Natural killer cell (primary cell): ENCODE results near the gene SLC24A3. TPM values are rescaled to one million over a fixed set of nuclear protein-coding genes. Genes with fewer than 3 reads are reported as not detected.

ENCODE experiments used
- ATAC-seq, 3 donors: fragments of 150-1000 bp in 2 of 3; fragments of 200-7000 bp in 1 of 3; cut with Tn5 transposase; 1 replicate in 1 of 3; 2 replicates in 2 of 3; pipeline ENCODE4 v1.10.0; 2021; ENCODE audit warnings: mild to moderate bottlenecking in 2 of 3, moderate library complexity in 2 of 3
- DNase-seq, 2 donors: peaks; one replicate each; pipeline versions ENCODE4 v3.0.0 to v3.0.0-alpha.2; 2013 to 2021; ENCODE audit warnings: mixed read lengths in 1 of 2
- H3K27ac ChIP-seq: one replicate; pipeline ENCODE4 v1.5.1; 2013; ENCODE audit warnings: mild to moderate bottlenecking, low read length
- H3K27me3 ChIP-seq: one replicate; pipeline ENCODE4 v1.6.1; 2013; ENCODE audit warnings: low read length; ENCODE audit not compliant: control insufficient read depth, insufficient read depth
- H3K36me3 ChIP-seq: one replicate; pipeline ENCODE4 v1.6.1; 2013; ENCODE audit warnings: low read length; ENCODE audit not compliant: control insufficient read depth, insufficient read depth
- H3K4me1 ChIP-seq: one replicate; pipeline ENCODE4 v1.6.1; 2013; ENCODE audit warnings: low read length; ENCODE audit not compliant: control insufficient read depth, insufficient read depth
- H3K4me3 ChIP-seq: one replicate; pipeline ENCODE4 v1.5.1; 2013; ENCODE audit warnings: low read length
- H3K9me3 ChIP-seq: one replicate; pipeline ENCODE4 v1.6.1; 2013; ENCODE audit warnings: low read length; ENCODE audit not compliant: control insufficient read depth, insufficient read depth
- H3K27ac Mint-ChIP-seq, 2 donors: one replicate each; pipeline ENCODE4 v1.8.0; 2022; ENCODE audit warnings: mild to moderate bottlenecking in 2 of 2, mixed read lengths in 2 of 2, moderate library complexity in 1 of 2
- H3K27me3 Mint-ChIP-seq, 2 donors: one replicate each; pipeline ENCODE4 v1.8.0; 2022; ENCODE audit warnings: low read depth in 2 of 2, mixed read lengths in 2 of 2
- H3K36me3 Mint-ChIP-seq: one replicate; pipeline ENCODE4 v1.8.0; 2022; ENCODE audit warnings: mixed read lengths
- H3K4me1 Mint-ChIP-seq, 2 donors: one replicate each; pipeline ENCODE4 v1.8.0; 2022; ENCODE audit warnings: mixed read lengths in 2 of 2
- H3K4me3 Mint-ChIP-seq: one replicate; pipeline ENCODE4 v1.8.0; 2022; ENCODE audit warnings: mild to moderate bottlenecking, moderate library complexity, mixed read lengths
- H3K9me3 Mint-ChIP-seq, 2 donors: one replicate each; pipeline ENCODE4 v1.8.0; 2022; ENCODE audit warnings: mixed read lengths in 2 of 2
- WGBS: methylation state at CpG from one replicate; pipeline ENCODE4 v1.1.7; 2013; ENCODE audit warnings: missing lambda C conversion rate; ENCODE audit not compliant: insufficient coverage; 5-methylcytosine and 5-hydroxymethylcytosine counted together
- intact Hi-C: fragments of 100-400 bp; cut with micrococcal nuclease; formaldehyde crosslinking; loops from one replicate; pipeline ENCODE4 v1.14.2; 2022
- total RNA-seq, 4 donors: library from RNA; stranded (reverse); fragments of 120-200 nt in 1 of 4; gene quantifications; one replicate each; pipeline versions ENCODE4 v1.2.3 to v1.2.4, GENCODE V29; 2013 to 2022
- TF ChIP-seq, protein P1 (sequence below): fragments of 200-600 bp; IDR thresholded peaks from one replicate; pipeline ENCODE4 v1.8.0; 2022; ENCODE audit warnings: antibody characterized with exemption

The SLC24A3 gene
- total RNA-seq, 3 donors from 2014 or later (not counting 1 experiment from before 2014, with no cell fraction given): 0.09 to 5.5 (median 0.99) TPM

DNA sequence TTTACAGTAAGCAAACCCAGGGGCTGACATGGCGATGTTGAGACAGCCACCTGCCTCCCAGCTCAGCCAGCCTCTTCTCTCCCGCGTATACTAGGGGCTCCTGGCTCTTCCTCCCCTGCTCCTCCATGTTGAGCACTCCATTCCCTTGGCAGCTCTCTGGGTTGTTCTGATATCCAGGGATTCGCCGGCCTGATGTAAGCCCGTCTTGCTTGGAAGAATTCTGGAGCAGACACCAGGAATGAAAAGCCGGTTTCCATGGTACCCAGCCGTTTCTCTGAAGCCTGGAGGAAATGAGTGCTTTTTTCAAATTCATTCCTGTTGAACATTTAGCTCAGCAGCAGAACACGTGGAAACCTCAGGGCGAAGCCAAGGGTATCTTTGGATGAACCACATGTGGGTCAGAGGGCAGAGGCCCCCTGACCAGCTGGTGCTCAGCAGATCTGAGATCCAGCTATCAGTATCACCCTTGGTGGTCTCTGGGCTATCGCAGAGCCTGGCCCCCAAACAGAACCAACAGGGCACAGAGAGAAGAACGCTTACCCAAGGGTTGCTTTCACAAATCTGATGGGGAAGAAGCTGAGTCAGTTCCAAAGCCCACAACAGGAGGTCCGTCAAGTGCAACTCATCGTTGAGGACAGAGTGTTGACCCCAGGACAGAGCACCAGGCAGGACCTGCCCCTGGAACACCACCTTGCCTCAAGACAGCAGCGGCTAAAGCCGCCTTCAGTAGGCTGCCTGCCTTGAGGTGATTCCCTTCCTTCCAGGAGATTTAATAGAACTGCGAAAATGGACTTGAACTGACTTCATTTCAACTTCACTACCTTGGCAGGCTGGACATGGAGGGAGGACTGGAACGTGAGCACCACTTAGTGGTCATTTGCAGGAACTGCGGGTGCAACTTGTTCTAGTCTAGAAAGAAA is 449.5 kb downstream of the SLC24A3 start:
- WGBS: 71% methylated on average over 17 of the region's 19 CpGs
- Mint-ChIP-seq H3K9me3 (no peaks in the 10 kb centered on the region), H3K27me3 (peaks cover 14 to 31% of the 10 kb centered on the region in 2 donors), H3K27ac (no peak overlapping the region), H3K4me1 (peaks cover 4 to 8% of the 10 kb centered on the region in 2 donors), H3K4me3 (no peak overlapping the region), H3K36me3 (no peaks in the 10 kb centered on the region)
- H3K27me3 ChIP-seq: peaks cover 2% of the 10 kb centered on the region
- TF ChIP-seq, protein P1, sequence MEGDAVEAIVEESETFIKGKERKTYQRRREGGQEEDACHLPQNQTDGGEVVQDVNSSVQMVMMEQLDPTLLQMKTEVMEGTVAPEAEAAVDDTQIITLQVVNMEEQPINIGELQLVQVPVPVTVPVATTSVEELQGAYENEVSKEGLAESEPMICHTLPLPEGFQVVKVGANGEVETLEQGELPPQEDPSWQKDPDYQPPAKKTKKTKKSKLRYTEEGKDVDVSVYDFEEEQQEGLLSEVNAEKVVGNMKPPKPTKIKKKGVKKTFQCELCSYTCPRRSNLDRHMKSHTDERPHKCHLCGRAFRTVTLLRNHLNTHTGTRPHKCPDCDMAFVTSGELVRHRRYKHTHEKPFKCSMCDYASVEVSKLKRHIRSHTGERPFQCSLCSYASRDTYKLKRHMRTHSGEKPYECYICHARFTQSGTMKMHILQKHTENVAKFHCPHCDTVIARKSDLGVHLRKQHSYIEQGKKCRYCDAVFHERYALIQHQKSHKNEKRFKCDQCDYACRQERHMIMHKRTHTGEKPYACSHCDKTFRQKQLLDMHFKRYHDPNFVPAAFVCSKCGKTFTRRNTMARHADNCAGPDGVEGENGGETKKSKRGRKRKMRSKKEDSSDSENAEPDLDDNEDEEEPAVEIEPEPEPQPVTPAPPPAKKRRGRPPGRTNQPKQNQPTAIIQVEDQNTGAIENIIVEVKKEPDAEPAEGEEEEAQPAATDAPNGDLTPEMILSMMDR: peak; percentile 97
- H3K27ac ChIP-seq: no peak overlapping the region
- ATAC-seq (peak; percentile 49 to 81 (median 68)), DNase-seq (peak; percentile 21 to 66)
- peaks cover 8% of the 10 kb centered on the region for H3K4me1 ChIP-seq
- intact Hi-C loops: loop anchor here (1.0 to 2.0 kb wide), 2 partner anchors 456 to 1029 kb away; no protein-coding TSS in a partner anchor
- H3K9me3 ChIP-seq: no peaks in the 10 kb centered on the region
- no peak overlapping the region for H3K4me3 ChIP-seq
- no peaks in the 10 kb centered on the region for H3K36me3 ChIP-seq

DNA sequence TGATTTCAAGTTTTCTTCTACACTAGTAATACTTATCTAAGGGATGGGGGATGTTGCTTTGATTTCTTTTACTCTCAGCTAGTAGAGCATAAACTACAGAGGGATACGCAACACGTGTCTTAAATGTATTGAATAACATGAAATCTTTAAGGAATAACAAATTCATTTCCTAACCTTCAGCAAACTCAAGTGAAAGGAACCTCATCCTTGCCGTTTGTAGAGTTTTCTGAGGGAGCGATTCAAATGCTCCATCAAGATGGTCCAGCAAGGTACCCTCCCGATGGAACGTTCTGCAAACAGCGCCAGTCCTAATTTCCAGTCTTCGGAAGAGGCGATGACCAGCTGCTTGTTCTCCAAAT is 450.2 kb downstream of the SLC24A3 start:
- H3K27me3 Mint-ChIP-seq: peaks cover 12 to 29% of the 10 kb centered on the region in 2 donors
- no peaks in the 10 kb centered on the region for H3K9me3 ChIP-seq
- peaks cover 4 to 8% of the 10 kb centered on the region in 2 donors for H3K4me1 Mint-ChIP-seq
- ATAC-seq (no peak), DNase-seq (no peak)
- H3K4me3 Mint-ChIP-seq: no peak overlapping the region
- H3K27ac Mint-ChIP-seq: no peak overlapping the region
- peaks cover 2% of the 10 kb centered on the region for H3K27me3 ChIP-seq
- H3K36me3 ChIP-seq: no peaks in the 10 kb centered on the region
- no peaks in the 10 kb centered on the region for H3K9me3 Mint-ChIP-seq
- no peak overlapping the region for H3K4me3 ChIP-seq
- H3K27ac ChIP-seq: no peak overlapping the region
- H3K4me1 ChIP-seq: peaks cover 8% of the 10 kb centered on the region
- no peaks in the 10 kb centered on the region for H3K36me3 Mint-ChIP-seq
- 57% methylated on average over 9 of the region's 9 CpGs for WGBS
- TF ChIP-seq, protein P1: peak; percentile 34
- intact Hi-C loops: loop anchor here (1.0 to 2.0 kb wide), 2 partner anchors 456 to 1030 kb away; no protein-coding TSS in a partner anchor

DNA sequence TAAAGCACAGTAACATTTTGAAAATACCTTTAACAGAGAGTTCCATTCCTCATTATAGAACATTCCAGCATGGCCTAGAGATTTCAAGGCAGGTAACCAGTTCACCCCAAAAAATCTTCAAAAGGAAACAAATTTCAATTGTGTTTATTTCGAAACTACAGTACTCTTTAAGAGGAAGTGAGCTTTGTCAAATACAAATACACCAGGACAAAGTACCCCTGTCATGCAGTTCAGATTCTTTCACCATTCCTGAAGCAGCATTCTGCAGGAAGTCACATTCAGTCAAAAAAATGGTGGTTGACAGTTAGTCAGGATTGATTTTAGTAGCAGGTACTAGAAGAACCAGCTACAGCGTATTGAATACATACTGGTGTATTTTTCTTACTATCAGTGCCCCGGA is 456.0 kb downstream of the SLC24A3 start:
- Mint-ChIP-seq H3K27me3 (peaks cover 10 to 24% of the 10 kb centered on the region in 2 donors), H3K4me1 (peaks cover 0 to 5% of the 10 kb centered on the region in 2 donors), H3K27ac (no peak overlapping the region), H3K4me3 (no peak overlapping the region), H3K9me3 (no peaks in the 10 kb centered on the region), H3K36me3 (no peaks in the 10 kb centered on the region)
- Histone ChIP-seq H3K36me3 (no peaks in the 10 kb centered on the region), H3K27ac (no peak overlapping the region), H3K4me3 (no peak overlapping the region), H3K27me3 (no peaks in the 10 kb centered on the region), H3K4me1 (no peaks in the 10 kb centered on the region), H3K9me3 (no peaks in the 10 kb centered on the region)
- intact Hi-C loops: no loop called here
- ATAC-seq (no peak), DNase-seq (no peak)
- 92% methylated on average over 3 of the region's 3 CpGs for WGBS
- TF ChIP-seq, protein P1: no peak
